GM18498 (cell line): ENCODE measurements around the gene LIMK1.
"Not testable (repeated sequence)": the region's sequence is repeated elsewhere in the genome, so short reads cannot be mapped to it uniquely, and the experiment has no call there.

Source experiments
- ATAC-seq: cut with Tn5 transposase; IDR thresholded peaks from one replicate; pipeline ENCODE4 v1.9.1; 2021; ENCODE audit warnings: mild to moderate bottlenecking, moderate library complexity; ENCODE audit not compliant: unreplicated experiment

Gene LIMK1

DNA sequence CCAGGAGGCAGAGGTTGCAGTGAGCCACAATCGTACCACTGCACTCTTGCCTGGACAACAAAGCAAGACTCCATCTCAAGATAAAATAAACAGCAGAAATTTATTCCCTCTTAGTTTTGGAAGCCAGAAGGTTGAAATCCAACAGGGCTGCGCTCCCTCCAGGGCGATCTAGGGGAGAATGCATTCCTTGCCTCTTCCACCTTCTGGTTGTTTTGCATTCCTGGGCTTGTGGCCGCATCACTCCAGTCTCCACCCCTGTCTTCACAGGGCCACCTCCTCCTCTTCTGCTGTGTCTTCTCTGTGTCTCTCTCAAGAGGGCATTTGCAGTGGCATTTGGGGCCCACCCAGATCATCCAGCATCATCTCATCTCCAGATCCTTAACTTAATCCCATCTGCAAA, 36.2 kb downstream of the LIMK1 start:
- no peak for ATAC-seq

DNA sequence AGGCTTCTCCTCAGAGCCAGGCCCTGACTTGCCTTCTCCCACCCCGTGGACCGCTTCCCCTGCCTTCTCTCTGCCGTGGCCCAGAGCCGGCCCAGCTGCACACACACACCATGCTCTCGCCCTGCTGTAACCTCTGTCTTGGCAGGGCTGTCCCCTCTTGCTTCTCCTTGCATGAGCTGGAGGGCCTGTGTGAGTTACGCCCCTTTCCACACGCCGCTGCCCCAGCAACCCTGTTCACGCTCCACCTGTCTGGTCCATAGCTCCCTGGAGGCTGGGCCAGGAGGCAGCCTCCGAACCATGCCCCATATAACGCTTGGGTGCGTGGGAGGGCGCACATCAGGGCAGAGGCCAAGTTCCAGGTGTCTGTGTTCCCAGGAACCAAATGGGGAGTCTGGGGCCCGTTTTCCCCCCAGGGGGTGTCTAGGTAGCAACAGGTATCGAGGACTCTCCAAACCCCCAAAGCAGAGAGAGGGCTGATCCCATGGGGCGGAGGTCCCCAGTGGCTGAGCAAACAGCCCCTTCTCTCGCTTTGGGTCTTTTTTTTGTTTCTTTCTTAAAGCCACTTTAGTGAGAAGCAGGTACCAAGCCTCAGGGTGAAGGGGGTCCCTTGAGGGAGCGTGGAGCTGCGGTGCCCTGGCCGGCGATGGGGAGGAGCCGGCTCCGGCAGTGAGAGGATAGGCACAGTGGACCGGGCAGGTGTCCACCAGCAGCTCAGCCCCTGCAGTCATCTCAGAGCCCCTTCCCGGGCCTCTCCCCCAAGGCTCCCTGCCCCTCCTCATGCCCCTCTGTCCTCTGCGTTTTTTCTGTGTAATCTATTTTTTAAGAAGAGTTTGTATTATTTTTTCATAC, 38.0 kb downstream of the LIMK1 start:
- ATAC-seq = no peak

DNA sequence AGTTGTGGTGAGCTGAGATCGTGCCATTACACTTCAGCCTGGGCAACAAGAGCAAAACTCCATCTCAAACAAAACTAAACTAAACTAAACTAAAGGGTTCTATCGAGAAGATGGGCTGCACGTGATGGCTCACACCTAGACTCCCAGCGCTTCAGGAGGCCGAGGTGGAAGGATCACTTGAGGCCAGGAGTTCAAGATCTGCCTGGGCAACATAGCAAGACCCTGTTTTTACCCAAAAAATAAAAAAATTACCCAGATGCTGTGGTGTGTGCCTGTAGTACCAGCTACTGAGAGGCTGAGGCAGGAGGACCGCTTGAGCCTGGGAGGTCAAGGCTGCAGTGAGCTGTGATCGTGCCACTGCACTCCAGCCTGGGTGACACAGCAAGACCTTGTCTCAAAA, 40.3 kb downstream of the LIMK1 start:
- ATAC-seq = not testable (repeated sequence)

DNA sequence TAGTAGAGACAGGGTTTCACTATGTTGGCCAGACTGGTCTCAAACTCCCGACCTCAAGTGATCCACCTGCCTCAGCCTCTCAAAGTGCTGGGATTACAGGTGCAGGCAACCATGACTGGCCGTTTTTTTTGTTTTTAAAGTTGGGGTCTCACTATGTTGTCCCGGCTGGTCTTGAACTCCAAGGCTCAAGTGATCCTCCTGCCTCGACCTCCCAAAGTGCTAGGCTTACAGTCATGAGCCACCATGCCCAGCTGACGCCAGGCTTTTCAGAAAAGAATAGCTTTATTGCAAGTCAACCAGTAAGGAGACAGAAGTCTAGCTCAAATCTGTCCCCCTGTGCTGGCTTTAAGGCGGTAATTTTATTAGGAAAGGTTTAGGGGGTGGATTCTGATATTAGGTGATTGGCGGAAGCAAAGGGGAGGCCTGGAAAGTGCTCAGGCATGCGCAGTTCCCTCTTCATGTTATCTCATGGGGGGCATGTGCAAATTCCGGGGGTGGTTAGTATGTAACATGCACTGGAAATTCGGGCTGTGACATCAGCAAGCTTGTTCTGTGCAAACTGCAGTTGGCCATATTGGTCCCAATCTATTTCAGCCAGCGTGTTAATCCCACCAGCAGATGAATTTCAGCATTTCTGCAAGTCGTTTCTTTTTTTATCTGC, 42.7 kb downstream of the LIMK1 start:
- no peak for ATAC-seq

DNA sequence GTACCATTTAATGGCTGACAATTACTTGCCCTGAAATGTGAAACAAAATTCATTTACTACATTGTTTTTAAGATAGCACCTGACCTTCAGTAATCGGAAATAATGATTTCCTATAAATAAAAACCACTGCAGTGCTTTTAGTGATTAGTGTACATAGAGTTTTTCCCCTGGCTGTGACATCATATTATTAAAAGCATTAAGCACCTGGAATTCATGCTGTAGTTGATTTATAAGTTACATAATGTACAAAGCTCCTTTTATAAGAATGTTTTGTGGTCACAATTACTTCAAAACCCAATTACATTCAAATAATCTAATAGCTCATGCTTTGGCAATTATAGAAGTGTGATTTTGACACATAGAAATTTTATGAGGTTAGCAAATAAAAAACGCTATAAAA, 46.3 kb downstream of the LIMK1 start:
- ATAC-seq = no peak

DNA sequence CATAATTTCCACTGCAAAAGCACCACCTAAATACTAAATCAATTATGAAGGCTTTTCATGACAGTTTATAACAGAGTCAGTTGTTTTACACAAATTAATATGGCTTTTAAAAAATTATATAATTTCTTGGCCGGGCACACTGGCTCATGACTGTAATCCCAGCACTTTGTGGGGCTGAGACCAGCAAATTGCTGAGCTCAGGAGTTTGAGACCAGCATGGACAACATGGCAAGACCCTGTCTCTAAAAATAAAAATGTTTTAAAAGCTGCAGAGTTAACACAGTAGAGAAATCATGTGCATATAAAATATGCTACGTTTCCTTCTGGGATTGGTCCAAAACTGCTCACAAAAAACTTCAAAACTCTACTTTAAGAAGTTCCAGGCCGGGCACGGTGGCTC, 46.9 kb downstream of the LIMK1 start:
- no peak for ATAC-seq

DNA sequence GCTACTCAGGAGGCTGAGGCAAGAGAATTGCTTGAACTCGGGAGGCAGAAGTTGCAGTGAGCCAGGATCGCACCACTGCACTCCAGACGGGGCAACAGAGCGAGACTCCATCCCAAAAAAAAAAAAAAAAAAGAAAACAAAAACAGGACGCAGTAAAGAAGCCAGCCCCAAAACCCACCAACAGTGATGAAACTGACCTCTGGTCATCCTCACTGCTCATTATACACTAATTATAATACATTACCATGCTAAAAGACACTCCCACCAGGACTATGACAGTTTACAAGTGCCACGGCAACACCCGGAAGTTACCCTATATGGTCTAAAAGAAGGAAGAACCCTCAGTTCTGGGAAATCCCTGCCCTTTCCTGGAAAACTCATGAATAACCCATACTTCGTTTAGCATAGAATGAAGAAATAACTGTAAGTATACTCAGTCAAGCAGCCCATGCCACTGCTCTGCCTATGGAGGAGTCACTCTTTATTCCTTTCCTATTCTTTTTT, 50.6 kb downstream of the LIMK1 start:
- ATAC-seq = no peak

DNA sequence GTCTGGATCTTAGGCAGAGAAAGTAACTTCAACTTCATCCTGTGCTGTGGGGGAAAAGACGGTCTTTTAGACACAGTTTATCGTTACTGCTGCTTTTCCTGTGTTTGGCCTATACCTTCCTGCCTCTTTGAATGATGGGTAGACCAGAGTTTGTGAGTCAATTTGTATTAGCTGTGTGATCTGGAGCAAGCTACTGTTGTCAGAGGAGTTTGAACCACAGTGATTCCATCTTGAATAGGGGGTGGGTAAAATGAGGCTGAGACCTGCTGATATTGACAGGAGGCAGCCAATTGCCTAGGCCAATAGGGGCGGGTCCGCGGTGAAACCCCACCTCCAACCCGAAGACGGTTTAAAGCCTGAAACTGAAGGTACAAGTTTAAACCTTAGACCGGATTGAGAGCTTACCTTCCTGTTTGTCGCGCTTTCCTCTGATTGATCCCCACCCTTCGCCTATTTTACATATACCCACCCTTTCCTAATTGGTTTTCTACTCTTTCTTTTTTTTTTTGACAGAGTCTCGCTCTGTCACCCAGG, 54.8 kb downstream of the LIMK1 start:
- ATAC-seq = no peak

DNA sequence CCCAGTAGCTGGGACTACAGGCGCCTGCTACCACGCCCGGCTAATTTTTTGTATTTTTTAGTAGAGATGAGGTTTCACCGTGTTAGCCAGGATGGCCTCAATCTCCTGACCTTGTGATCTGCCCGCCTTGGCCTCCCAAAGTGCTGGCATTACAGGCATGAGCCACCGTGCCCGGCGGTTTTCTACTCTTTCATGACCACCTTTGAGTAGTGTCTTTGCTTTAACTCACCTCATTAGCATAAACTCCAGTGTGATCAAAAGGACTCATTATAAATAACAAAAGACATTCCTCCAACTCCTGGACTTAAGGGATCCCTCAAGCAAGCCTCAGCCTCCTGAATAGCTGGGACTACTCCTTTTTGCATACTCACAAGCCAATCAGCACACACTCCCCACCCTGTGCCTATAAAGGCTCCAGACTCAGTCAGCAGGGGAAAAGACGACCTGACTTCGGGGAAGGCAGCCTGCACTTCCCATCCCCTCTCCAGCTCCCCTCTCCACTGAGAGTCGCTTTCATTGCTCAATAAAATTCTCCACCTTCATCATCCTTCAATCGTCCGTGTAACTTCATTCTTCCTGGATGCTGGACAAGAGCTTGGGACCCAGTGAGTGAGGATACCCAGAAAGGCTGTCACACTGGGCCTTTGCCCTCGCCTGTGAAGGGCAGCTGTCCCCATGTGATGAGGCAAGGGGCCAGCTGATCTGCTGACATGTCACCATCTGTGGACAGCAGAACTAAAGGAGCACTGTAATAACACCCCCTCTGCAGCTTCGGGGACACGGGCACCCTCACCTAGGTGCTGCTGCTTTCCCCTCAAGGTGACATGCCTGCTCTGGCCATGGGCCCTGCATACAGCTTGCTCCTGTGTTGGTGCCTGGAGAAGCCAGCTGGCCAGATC, 55.6 kb downstream of the LIMK1 start:
- ATAC-seq = no peak

DNA sequence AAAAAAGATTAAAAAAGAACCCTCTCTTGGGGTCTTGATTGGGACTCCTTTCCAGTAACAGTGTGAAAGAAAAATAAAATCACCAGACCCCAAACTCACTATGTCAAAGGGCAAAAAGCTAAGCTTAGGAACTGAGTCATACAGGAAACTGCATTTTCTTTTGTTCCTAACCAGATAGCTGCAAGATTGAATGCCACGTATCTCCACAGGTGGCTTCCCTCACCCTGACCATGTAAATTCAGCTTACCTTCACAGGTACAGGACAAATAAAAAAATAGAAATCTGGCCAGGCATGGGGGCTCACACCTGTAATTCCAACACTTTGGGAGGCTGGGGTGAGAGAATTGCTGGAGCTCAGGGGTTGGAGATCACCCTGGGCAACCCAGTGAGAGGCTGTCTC, 58.1 kb downstream of the LIMK1 start:
- ATAC-seq = no peak

DNA sequence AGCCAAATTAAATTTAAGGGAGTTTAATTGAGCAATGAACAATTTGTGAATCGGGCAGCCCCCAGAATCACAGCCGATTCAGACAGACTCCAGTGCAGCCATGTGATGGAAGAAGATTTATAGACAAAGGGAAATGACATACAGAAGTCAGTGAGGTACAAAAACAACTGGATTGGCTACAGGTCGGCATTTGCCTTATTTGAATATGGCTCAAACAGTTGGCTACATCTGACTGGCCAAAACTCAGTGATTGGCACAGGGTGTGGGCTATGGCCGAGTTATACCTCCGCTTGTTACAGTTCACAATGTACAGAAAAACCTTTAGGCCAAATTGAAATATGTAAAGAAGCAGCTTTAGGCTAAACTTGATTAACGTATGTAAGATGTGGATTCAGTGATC, 59.8 kb downstream of the LIMK1 start:
- no peak for ATAC-seq

DNA sequence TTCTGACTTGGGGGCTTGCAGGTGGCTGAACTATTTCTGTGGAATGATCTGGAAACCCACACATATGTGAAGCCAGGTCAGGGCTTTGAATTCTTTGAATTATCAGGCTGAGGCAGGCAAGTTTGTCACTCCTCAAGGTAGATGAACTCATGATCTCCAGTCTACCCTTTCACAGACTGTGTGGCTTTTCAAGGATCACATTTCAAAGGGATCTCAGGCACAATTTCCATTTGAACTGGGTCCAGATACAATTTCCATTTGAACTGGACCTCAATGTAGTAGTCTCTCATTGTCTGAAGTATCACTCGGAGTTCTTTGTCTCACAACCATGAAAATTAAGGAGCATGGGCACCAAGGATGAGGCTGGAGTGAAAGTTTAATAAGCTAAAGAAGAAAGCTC, 64.9 kb downstream of the LIMK1 start:
- ATAC-seq = no peak

DNA sequence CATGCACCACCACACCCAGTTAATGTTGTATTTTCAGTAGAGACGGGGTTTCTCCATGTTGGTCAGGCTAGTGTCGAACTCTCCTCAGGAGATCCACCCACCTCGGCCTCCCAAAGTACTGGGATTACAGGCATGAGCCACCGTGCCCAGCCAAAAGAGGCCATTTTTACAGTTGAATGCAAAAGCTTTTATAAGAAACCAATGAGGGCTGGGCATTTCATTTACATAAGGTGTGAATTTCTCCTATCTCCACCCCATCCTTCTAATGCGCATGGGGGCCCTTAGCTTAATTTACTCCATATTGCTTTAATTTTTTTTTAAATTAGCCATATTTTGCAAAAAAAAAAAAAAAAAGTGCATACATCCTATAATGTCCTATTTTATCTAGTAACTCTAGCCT, 65.5 kb downstream of the LIMK1 start:
- ATAC-seq = no peak

DNA sequence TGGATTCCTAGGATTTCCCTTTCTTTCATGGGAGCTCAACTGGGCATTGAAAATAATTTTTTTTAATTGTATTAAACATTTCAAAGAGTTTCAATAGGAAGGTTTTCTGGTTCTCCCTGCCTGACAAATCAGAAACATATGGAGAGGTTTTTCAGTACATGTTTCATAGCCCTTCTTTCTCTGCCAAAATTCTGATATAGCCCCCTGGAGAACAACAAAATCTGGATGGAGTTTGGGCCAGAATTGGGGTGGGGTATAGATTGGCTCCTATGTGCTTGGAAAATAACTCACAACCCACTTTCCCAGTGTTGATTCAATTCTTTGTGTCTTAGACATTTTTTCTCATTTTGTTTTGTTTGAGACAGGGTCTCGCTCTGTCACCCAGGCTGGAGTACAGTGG, 66.0 kb downstream of the LIMK1 start:
- no peak for ATAC-seq

DNA sequence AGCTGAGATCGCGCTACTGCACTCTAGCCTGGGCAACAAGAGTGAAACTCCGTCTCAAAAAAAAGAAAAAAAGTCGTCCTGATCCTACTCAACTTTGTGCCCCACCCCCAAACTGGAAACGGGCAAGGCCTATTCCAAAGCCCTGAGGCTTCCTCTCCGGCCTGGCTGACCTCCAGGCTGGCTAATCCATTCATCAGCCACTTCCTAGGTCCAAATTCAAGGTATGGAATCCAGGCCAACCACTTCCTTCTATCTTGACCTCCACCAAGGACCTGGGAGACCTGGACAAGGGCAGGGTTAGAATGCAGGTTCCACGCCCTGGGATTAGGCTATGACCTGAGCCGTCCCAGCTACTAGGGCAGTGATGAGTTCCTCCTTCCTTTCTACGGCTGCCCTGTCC, 70.1 kb downstream of the LIMK1 start:
- no peak for ATAC-seq

DNA sequence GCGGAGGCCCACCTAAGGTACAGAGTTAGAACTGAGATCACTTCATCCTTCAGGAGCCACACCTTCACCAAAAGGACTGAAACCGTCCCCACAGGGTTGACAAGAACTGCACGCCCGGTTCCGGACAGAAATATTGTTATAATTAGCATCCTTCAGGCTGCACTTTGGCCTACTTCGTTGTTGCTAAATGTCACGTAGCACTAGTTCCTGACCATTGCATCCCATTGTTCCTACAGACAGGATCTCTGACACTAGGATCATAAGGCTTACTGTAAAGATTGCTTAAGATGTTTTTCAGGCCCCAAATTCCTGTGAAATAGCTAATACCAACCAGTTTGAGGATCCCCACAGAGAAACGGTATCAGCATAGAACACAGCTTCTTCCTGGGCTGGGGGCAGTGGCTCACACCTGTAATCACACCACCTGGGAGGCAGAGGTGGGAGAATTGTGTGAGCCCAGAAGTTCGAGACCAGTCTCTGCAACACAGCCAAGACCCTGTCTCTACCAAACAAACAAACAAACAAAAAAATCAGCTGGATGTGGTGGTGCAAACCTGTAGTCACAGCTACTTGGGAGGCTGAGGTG, 72.3 kb downstream of the LIMK1 start:
- ATAC-seq = no peak

DNA sequence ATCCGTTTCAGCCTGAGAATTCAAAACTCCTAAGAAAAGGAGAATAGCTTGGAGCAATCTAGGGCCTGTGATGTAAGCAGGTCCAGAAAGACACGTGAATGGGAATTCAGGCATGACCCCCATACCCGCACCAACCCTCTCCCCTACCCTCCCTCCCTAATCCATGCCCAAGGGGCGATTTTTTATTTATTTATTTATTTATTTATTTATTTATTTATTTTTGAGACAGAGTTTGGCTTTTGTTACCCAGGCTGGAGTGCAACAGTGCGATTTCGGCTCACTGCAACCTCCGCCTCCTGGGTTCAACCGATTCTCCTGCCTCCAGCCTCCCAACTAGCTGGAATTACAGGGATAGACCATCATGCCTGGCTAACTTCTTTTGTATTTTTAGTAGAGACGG, 74.0 kb downstream of the LIMK1 start:
- ATAC-seq = no peak

DNA sequence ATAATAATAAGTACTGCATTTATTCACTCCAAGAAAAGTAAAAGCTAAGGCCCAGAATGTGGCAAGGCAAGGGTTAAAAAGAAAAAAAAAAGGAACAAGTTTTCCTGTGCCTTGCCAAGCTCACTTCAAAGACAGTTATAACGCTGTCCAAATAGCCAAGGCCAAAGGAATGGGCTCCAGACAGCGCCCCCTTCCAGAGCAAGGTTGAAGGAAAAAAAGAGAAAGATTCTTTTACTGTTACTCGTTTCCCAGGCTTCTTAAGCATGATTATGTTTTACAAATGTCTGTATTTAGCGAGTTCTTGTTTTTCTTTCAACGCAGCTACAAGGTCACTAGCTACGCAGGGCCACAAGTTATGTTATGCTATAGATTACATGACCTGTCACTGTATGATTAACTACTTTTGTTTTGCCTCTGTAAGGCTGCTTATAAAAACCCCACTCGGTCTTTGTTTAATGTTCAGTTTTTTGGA, 81.4 kb downstream of the LIMK1 start:
- ATAC-seq = no peak

DNA sequence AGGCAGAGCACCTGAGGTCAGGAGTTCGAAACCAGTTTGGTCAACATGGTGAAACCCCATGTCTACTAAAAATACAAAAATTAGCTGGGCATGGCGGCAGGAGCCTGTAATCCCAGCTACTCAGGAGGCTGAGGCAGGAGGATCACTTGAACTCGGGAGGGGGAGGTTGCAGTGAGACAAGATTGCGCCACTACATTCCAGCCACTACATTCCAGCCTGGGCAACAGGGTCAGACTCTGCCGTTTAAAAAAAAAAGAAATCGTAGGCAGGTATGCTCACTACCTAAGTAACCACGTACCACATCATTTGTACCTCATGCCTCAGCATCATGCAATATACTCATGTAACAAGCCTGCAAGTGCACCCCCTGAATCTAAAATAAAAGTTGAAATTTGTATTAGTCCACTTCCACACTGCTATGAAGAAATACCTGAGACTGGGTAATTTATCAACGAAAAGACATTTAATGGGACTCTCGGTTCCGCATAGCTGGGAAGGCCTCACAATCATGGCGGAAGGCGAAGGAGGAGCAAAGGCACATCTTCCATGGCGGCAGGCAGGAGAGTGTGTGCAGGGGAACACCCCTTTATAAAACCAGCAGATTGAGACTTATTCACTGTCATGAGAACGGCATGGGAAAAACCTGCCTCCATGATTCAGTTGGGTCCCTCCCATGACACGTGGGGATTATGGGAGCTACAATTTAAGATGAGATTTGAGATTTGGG, 82.4 kb downstream of the LIMK1 start:
- no peak for ATAC-seq

DNA sequence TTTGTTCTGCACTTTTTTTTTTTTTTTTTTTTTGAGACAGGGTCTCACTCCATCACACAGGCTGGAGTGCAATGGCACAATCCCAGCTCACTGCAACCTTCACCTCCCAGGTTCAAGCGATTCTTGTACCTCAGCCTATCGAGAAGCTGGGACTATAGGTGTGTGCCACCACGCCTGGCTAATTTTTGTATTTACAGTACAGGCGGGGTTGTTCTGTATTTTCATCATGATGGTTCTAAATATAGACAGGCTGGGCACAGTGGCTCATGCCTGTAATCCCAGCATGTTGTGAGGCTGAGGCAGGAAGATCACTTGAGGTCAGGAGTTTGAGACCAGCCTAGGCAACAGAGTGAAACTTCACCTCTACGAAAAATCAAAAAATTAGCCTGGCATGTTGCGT, 83.7 kb downstream of the LIMK1 start:
- not testable (repeated sequence) for ATAC-seq
